Glutamatergic neuron (in vitro differentiated cells): Measurements from ENCODE around the gene CNTN1. TPM values are rescaled to one million over a fixed set of nuclear protein-coding genes. Genes with fewer than 3 reads are reported as not detected.

Experiments
- DNase-seq: peaks from one replicate; pipeline ENCODE4 v3.0.0; 2022
- H3K27ac Mint-ChIP-seq: one replicate; pipeline ENCODE4 v1.8.0; 2020; ENCODE audit warnings: mild to moderate bottlenecking, mixed read lengths, inconsistent platforms; ENCODE audit not compliant: unreplicated experiment
- H3K27me3 Mint-ChIP-seq: one replicate; pipeline ENCODE4 v1.8.0; 2020; ENCODE audit warnings: mild to moderate bottlenecking, moderate library complexity, mixed read lengths, inconsistent platforms; ENCODE audit not compliant: unreplicated experiment
- H3K36me3 Mint-ChIP-seq: one replicate; pipeline ENCODE4 v1.8.0; 2020; ENCODE audit warnings: mild to moderate bottlenecking, mixed read lengths, inconsistent platforms; ENCODE audit not compliant: unreplicated experiment
- H3K4me1 Mint-ChIP-seq: one replicate; pipeline ENCODE4 v1.8.0; 2020; ENCODE audit warnings: mild to moderate bottlenecking, low read depth, mixed read lengths, inconsistent platforms; ENCODE audit not compliant: unreplicated experiment
- H3K4me3 Mint-ChIP-seq: one replicate; pipeline ENCODE4 v1.8.0; 2020; ENCODE audit warnings: mild to moderate bottlenecking, mixed read lengths, inconsistent platforms; ENCODE audit not compliant: unreplicated experiment
- H3K9me3 Mint-ChIP-seq: one replicate; pipeline ENCODE4 v1.8.0; 2020; ENCODE audit warnings: mild to moderate bottlenecking, moderate library complexity, mixed read lengths, inconsistent platforms; ENCODE audit not compliant: unreplicated experiment
- CTCF ChIP-seq: fragments of 200-600 bp; sonication (generic); IDR thresholded peaks from one replicate; pipeline ENCODE4 v1.5.0; 2021; ENCODE audit not compliant: partially characterized antibody, unreplicated experiment
- total RNA-seq: library from RNA; stranded (reverse); fragmentation: NEBNext Ultra II Directional; extraction: Animal tissue kit (Norgen Biotek cat#: 25700); gene quantifications from one replicate; pipeline ENCODE4 v1.2.1, GENCODE V29; 2021; ENCODE audit not compliant: unreplicated experiment

The CNTN1 gene
- total RNA-seq, 1 donor from 2014 or later: 81.4 TPM

- H3K27me3 Mint-ChIP-seq: peaks cover 2% of the 10 kb centered on the region
- TF ChIP-seq CTCF: no peak
- no peak overlapping the region for H3K27ac Mint-ChIP-seq
- no peak for DNase-seq
- no peaks in the 10 kb centered on the region for H3K4me1 Mint-ChIP-seq
- H3K36me3 Mint-ChIP-seq: no peaks in the 10 kb centered on the region
- no peak overlapping the region for H3K4me3 Mint-ChIP-seq
- no peaks in the 10 kb centered on the region for H3K9me3 Mint-ChIP-seq
Measured at GRCh38 chr12:40792792-40793386, 100.7 kb downstream of the CNTN1 start.

DNA sequence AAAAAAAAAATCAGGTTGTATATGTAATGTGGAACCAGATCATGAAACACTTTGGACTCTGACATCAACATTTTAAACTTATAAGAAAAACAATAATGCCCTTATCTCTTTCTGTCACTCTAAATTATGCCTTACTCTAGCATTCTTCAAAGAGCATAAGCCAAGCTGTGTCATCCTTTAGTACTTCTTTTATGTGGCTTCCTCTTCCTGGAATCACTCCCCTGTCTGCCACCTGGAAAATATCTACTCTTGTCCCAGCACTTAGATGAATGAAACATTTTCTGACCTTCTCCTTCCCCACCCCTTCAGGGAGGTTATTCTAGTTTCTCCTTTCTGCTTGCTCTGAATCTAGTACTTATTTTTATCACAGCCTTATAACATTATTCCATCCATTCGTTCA, 101.2 kb downstream of the CNTN1 start:
- no peaks in the 10 kb centered on the region for H3K36me3 Mint-ChIP-seq
- H3K27ac Mint-ChIP-seq: no peak overlapping the region
- no peak for DNase-seq
- no peak overlapping the region for H3K4me3 Mint-ChIP-seq
- H3K27me3 Mint-ChIP-seq: peaks cover 2% of the 10 kb centered on the region
- H3K4me1 Mint-ChIP-seq: no peaks in the 10 kb centered on the region
- no peaks in the 10 kb centered on the region for H3K9me3 Mint-ChIP-seq
- no peak for TF ChIP-seq CTCF

GRCh38 chr12:40794087-40794486, 101.8 kb downstream of the CNTN1 start:
- no peaks in the 10 kb centered on the region for H3K36me3 Mint-ChIP-seq
- TF ChIP-seq CTCF: no peak
- no peaks in the 10 kb centered on the region for H3K4me1 Mint-ChIP-seq
- no peak overlapping the region for H3K4me3 Mint-ChIP-seq
- no peak overlapping the region for H3K27ac Mint-ChIP-seq
- no peaks in the 10 kb centered on the region for H3K9me3 Mint-ChIP-seq
- no peak for DNase-seq
- H3K27me3 Mint-ChIP-seq: peaks cover 2% of the 10 kb centered on the region

- no peak for TF ChIP-seq CTCF
- Mint-ChIP-seq H3K27me3 (peaks cover 1% of the 10 kb centered on the region), H3K9me3 (peaks cover 2% of the 10 kb centered on the region), H3K4me1 (peaks cover 4% of the 10 kb centered on the region), H3K4me3 (no peak overlapping the region), H3K27ac (no peak overlapping the region), H3K36me3 (no peaks in the 10 kb centered on the region)
- DNase-seq: no peak
Measured at GRCh38 chr12:40801082-40801481, 108.8 kb downstream of the CNTN1 start.

DNA sequence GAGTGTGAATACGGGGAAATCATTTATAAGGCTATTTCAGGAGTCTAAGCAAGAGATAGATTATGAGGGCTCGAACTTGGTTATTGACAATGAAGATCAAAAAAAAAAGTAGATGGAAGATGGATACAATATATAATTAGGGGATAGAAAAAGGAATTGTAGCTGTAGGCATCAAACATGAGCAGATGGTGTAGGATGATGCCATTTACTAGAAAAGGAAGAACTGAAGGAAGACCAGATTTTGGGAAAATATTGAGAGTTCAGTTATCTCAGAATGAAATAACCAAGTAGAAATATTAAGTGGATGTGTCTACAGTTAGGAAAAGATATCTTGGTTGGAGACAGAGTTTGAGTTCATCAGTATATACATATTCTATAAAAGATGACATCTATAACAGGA, 109.6 kb downstream of the CNTN1 start:
- Mint-ChIP-seq H3K9me3 (peaks cover 2% of the 10 kb centered on the region), H3K4me3 (no peak overlapping the region), H3K4me1 (peaks cover 4% of the 10 kb centered on the region), H3K36me3 (no peaks in the 10 kb centered on the region), H3K27me3 (peaks cover 3% of the 10 kb centered on the region), H3K27ac (no peak overlapping the region)
- no peak for DNase-seq
- no peak for TF ChIP-seq CTCF
